Suprapubic skin (tissue), 3 donors: ENCODE results near the gene CHTF18.
"Not testable (repeated sequence)": the region's sequence is repeated elsewhere in the genome, so short reads cannot be mapped to it uniquely, and the experiment has no call there.

ENCODE experiments used
- CTCF ChIP-seq, 2 donors: fragments of 200-600 bp in 1 of 2; fragments of 450-650 bp in 1 of 2; sonication (generic) in 1 of 2; IDR thresholded peaks; one replicate each; pipeline ENCODE4 v1.5.1; 2016 to 2019; ENCODE audit warnings: antibody characterized with exemption in 2 of 2, mild to moderate bottlenecking in 1 of 2, moderate library complexity in 1 of 2
- POLR2A ChIP-seq, 2 donors: fragments of 450-650 bp; IDR thresholded peaks; one replicate each; pipeline ENCODE4 v1.6.1; 2017; ENCODE audit warnings: antibody characterized with exemption in 2 of 2, mild to moderate bottlenecking in 2 of 2, moderate library complexity in 2 of 2

- TF ChIP-seq CTCF, POLR2A (IDR thresholded peaks at IDR 0.05): not testable (repeated sequence)
These were observed 12.1 kb upstream of the CHTF18 start for GRCh38 chr16:776298-776697.
